GM19463 (cell line): ENCODE measurements around the gene NKAIN2.

Experiments used
- ATAC-seq: cut with Tn5 transposase; IDR thresholded peaks from one replicate; pipeline ENCODE4 v1.9.1; 2021; ENCODE audit warnings: mild to moderate bottlenecking, moderate library complexity; ENCODE audit not compliant: unreplicated experiment

The NKAIN2 gene

GRCh38 chr6:124868481-124868880 is 1064.8 kb downstream of the NKAIN2 start:
- no peak for ATAC-seq

GRCh38 chr6:124869416-124869815 is 1065.8 kb downstream of the NKAIN2 start:
- no peak for ATAC-seq

GRCh38 chr6:124870611-124871459 is 1067.2 kb downstream of the NKAIN2 start:
- no peak for ATAC-seq

GRCh38 chr6:124872361-124873065 is 1068.8 kb downstream of the NKAIN2 start:
- ATAC-seq: peak; percentile 80

- peak; percentile 14 for ATAC-seq
Observed at GRCh38 chr6:124873066-124873410, 1069.4 kb downstream of the NKAIN2 start.
